Lower lobe of right lung (tissue), 2 donors: ENCODE results near the gene ATIC. TPM values are rescaled to one million over a fixed set of nuclear protein-coding genes. Genes with fewer than 3 reads are reported as not detected.

Source experiments
- ATAC-seq, 2 donors: fragments of 200-7000 bp; cut with Tn5 transposase; one replicate each; pipeline ENCODE4 v1.9.1; 2020 to 2022; ENCODE audit warnings: mild to moderate bottlenecking in 2 of 2, moderate library complexity in 2 of 2
- DNase-seq: peaks from one replicate; pipeline ENCODE4 v3.0.0-alpha.2; 2020
- H3K27ac ChIP-seq: fragments of 200-600 bp; one replicate; pipeline ENCODE4 v1.8.0; 2022
- H3K27me3 ChIP-seq: fragments of 200-600 bp; one replicate; pipeline ENCODE4 v1.8.0; 2022; ENCODE audit warnings: low read depth
- H3K36me3 ChIP-seq: fragments of 200-600 bp; one replicate; pipeline ENCODE4 v1.8.0; 2022; ENCODE audit warnings: mild to moderate bottlenecking
- H3K4me1 ChIP-seq: fragments of 200-600 bp; one replicate; pipeline ENCODE4 v1.8.0; 2022
- H3K4me3 ChIP-seq: fragments of 200-600 bp; one replicate; pipeline ENCODE4 v1.8.0; 2022; ENCODE audit warnings: mild to moderate bottlenecking
- H3K9me3 ChIP-seq: fragments of 200-600 bp; one replicate; pipeline ENCODE4 v1.8.0; 2022
- CTCF ChIP-seq: fragments of 200-600 bp; IDR thresholded peaks from one replicate; pipeline ENCODE4 v1.8.0; 2022; ENCODE audit warnings: antibody characterized with exemption, mild to moderate bottlenecking
- intact Hi-C: fragments of 100-400 bp; cut with DNase I; formaldehyde crosslinking; loops from one replicate; pipeline ENCODE4 v1.11.0; 2022
- total RNA-seq: library from RNA; stranded (reverse); fragmentation: NEBNext Ultra II Directional; extraction: Animal tissue kit (Norgen Biotek cat#: 25700); gene quantifications from one replicate; pipeline ENCODE4 v1.2.1, GENCODE V29; 2021
- donor health status: DM: no; HTN: yes; CAD: no; lungs with severe emphysema.

Gene ATIC
- total RNA-seq, 1 donor from 2014 or later: 65.5 TPM

GRCh38 chr2:215280326-215280725 lies 31.5 kb upstream of the ATIC start:
- TF ChIP-seq CTCF: no peak
- Histone ChIP-seq H3K9me3 (no peaks in the 10 kb centered on the region), H3K4me1 (no peaks in the 10 kb centered on the region), H3K4me3 (no peak overlapping the region), H3K36me3 (no peaks in the 10 kb centered on the region), H3K27ac (no peak overlapping the region), H3K27me3 (no peaks in the 10 kb centered on the region)
- ATAC-seq (no peak), DNase-seq (no peak)
- intact Hi-C loops: no loop called here

GRCh38 chr2:215283221-215283620 lies 28.6 kb upstream of the ATIC start:
- no peak for ATAC-seq

GRCh38 chr2:215286309-215286708 lies 25.6 kb upstream of the ATIC start:
- Histone ChIP-seq H3K36me3 (no peaks in the 10 kb centered on the region), H3K9me3 (no peaks in the 10 kb centered on the region), H3K4me1 (no peaks in the 10 kb centered on the region), H3K4me3 (no peak overlapping the region), H3K27me3 (no peaks in the 10 kb centered on the region), H3K27ac (no peak overlapping the region)
- ATAC-seq: no peak
- no peak for DNase-seq
- intact Hi-C loops: no loop called here
- TF ChIP-seq CTCF: no peak

More at GRCh38 chr2:215283221-215283620, 28.6 kb upstream of the ATIC start:
- intact Hi-C loops: no loop called here
- Histone ChIP-seq H3K4me1 (no peaks in the 10 kb centered on the region), H3K27me3 (no peaks in the 10 kb centered on the region), H3K4me3 (no peak overlapping the region), H3K36me3 (no peaks in the 10 kb centered on the region), H3K27ac (no peak overlapping the region), H3K9me3 (no peaks in the 10 kb centered on the region)
- no peak for DNase-seq
- no peak for TF ChIP-seq CTCF

GRCh38 chr2:215288112-215288815 lies 23.6 kb upstream of the ATIC start:
- DNase-seq: no peak
- Histone ChIP-seq H3K4me1 (no peaks in the 10 kb centered on the region), H3K36me3 (no peaks in the 10 kb centered on the region), H3K27ac (no peak overlapping the region), H3K27me3 (no peaks in the 10 kb centered on the region), H3K4me3 (no peak overlapping the region), H3K9me3 (no peaks in the 10 kb centered on the region)
- intact Hi-C loops: no loop called here
- no peak for ATAC-seq
- TF ChIP-seq CTCF: no peak

- H3K27ac ChIP-seq: no peak overlapping the region
- H3K36me3 ChIP-seq: no peaks in the 10 kb centered on the region
- no peaks in the 10 kb centered on the region for H3K9me3 ChIP-seq
- intact Hi-C loops: no loop called here
- no peak overlapping the region for H3K4me3 ChIP-seq
- DNase-seq (no peak), ATAC-seq (no peak)
- no peaks in the 10 kb centered on the region for H3K27me3 ChIP-seq
- TF ChIP-seq CTCF: no peak
- H3K4me1 ChIP-seq: no peaks in the 10 kb centered on the region
These were observed 20.8 kb upstream of the ATIC start for GRCh38 chr2:215290980-215291599.
